GM18909 (cell line): ENCODE results near the gene WNT7B.

Experiments
- ATAC-seq: cut with Tn5 transposase; IDR thresholded peaks from one replicate; pipeline ENCODE4 v1.9.1; 2021; ENCODE audit warnings: mild to moderate bottlenecking; ENCODE audit not compliant: unreplicated experiment, poor library complexity

Gene WNT7B

GRCh38 chr22:45961679-45962433 is 15.1 kb downstream of the WNT7B start:
- no peak for ATAC-seq

GRCh38 chr22:45960477-45961386 is 16.2 kb downstream of the WNT7B start:
- ATAC-seq = no peak

- ATAC-seq = no peak
Observed at GRCh38 chr22:45959719-45960476, 17.1 kb downstream of the WNT7B start.

- ATAC-seq = no peak
Observed at GRCh38 chr22:45958971-45959370, 18.0 kb downstream of the WNT7B start.

- ATAC-seq = no peak
Observed at GRCh38 chr22:45957826-45958225, 19.1 kb downstream of the WNT7B start.

GRCh38 chr22:45953178-45953577 is 23.8 kb downstream of the WNT7B start:
- no peak for ATAC-seq

GRCh38 chr22:45952553-45952952 is 24.4 kb downstream of the WNT7B start:
- no peak for ATAC-seq

- ATAC-seq = no peak
Observed at GRCh38 chr22:45952151-45952550, 24.8 kb downstream of the WNT7B start.

GRCh38 chr22:45949891-45950290 is 27.1 kb downstream of the WNT7B start:
- ATAC-seq = no peak

- ATAC-seq = no peak
Observed at GRCh38 chr22:45949258-45949870, 27.6 kb downstream of the WNT7B start.

GRCh38 chr22:45948081-45948648 is 28.8 kb downstream of the WNT7B start:
- no peak for ATAC-seq

- ATAC-seq = no peak
Observed at GRCh38 chr22:45946805-45947600, 30.0 kb downstream of the WNT7B start.

- no peak for ATAC-seq
Observed at GRCh38 chr22:45945621-45946106, 31.3 kb downstream of the WNT7B start.

- no peak for ATAC-seq
Observed at GRCh38 chr22:45942787-45943493, 34.0 kb downstream of the WNT7B start.

GRCh38 chr22:45942344-45942743 is 34.6 kb downstream of the WNT7B start:
- ATAC-seq = no peak

GRCh38 chr22:45938913-45939312 is 38.0 kb downstream of the WNT7B start:
- no peak for ATAC-seq

- ATAC-seq = no peak
Observed at GRCh38 chr22:45937960-45938359, 39.0 kb downstream of the WNT7B start.

GRCh38 chr22:45935573-45935972 is 41.4 kb downstream of the WNT7B start:
- ATAC-seq = no peak
